H9 (cell line): ENCODE results near the gene PRTFDC1. TPM values are rescaled to one million over a fixed set of nuclear protein-coding genes. Genes with fewer than 3 reads are reported as not detected.

ENCODE experiments used
- DNase-seq: peaks from one replicate; pipeline ENCODE4 v3.0.0-alpha.2; 2017
- H2AFZ ChIP-seq: one replicate; pipeline ENCODE4 v1.6.1; 2013; ENCODE audit warnings: mild to moderate bottlenecking, low read length, control low read depth, moderate library complexity
- H2AK5ac ChIP-seq: 2 replicates; pipeline ENCODE4 v1.6.1; 2013; ENCODE audit warnings: low read length, control low read depth, mixed read lengths; ENCODE audit not compliant: insufficient read length
- H2BK120ac ChIP-seq: one replicate; pipeline ENCODE4 v1.6.1; 2013; ENCODE audit warnings: low read depth, mild to moderate bottlenecking, low read length, control low read depth, inconsistent platforms; ENCODE audit not compliant: poor library complexity, severe bottlenecking
- H2BK12ac ChIP-seq: 2 replicates; pipeline ENCODE4 v1.6.1; 2013; ENCODE audit warnings: low read length, control low read depth, mixed read lengths, low read depth; ENCODE audit not compliant: insufficient read length
- H2BK15ac ChIP-seq: 2 replicates; pipeline ENCODE4 v1.6.1; 2013; ENCODE audit warnings: low read depth, low read length, control low read depth
- H2BK20ac ChIP-seq: one replicate; pipeline ENCODE4 v1.6.1; 2013; ENCODE audit warnings: low read depth, mild to moderate bottlenecking, low read length, control low read depth, inconsistent platforms; ENCODE audit not compliant: poor library complexity, severe bottlenecking
- H2BK5ac ChIP-seq: 2 replicates; pipeline ENCODE4 v1.6.1; 2013; ENCODE audit warnings: low read length, control low read depth, mixed read lengths; ENCODE audit not compliant: insufficient read length
- H3K14ac ChIP-seq: 2 replicates; pipeline ENCODE4 v1.6.1; 2013; ENCODE audit warnings: low read length, control low read depth; ENCODE audit not compliant: insufficient read depth
- H3K18ac ChIP-seq: 2 replicates; pipeline ENCODE4 v1.6.1; 2013; ENCODE audit warnings: low read depth, mild to moderate bottlenecking, mixed read lengths, low read length, control low read depth; ENCODE audit not compliant: insufficient read length
- H3K23ac ChIP-seq: 2 replicates; pipeline ENCODE4 v1.6.1; 2013; ENCODE audit warnings: low read length, control low read depth, mixed read lengths, low read depth; ENCODE audit not compliant: insufficient read length
- H3K23me2 ChIP-seq: 2 replicates; pipeline ENCODE4 v1.6.1; 2013; ENCODE audit warnings: low read depth, mild to moderate bottlenecking, mixed read lengths, low read length, control low read depth; ENCODE audit not compliant: insufficient read length, poor library complexity, severe bottlenecking
- H3K27ac ChIP-seq: 2 replicates; pipeline ENCODE4 v1.5.1; 2013; ENCODE audit warnings: low read length, control low read depth, mixed read lengths, low read depth; ENCODE audit not compliant: insufficient read length
- H3K27me3 ChIP-seq: 2 replicates; pipeline ENCODE4 v1.6.1; 2013; ENCODE audit warnings: low read length, control low read depth, inconsistent platforms; ENCODE audit not compliant: insufficient read depth
- H3K4ac ChIP-seq: 2 replicates; pipeline ENCODE4 v1.6.1; 2013; ENCODE audit warnings: low read depth, mild to moderate bottlenecking, control low read depth, inconsistent platforms, low read length, moderate library complexity
- H3K4me1 ChIP-seq: 2 replicates; pipeline ENCODE4 v1.6.1; 2013; ENCODE audit warnings: low read length, control low read depth, inconsistent platforms; ENCODE audit not compliant: insufficient read depth
- H3K4me2 ChIP-seq: 2 replicates; pipeline ENCODE4 v1.6.1; 2013; ENCODE audit warnings: low read length, control low read depth, mixed read lengths; ENCODE audit not compliant: insufficient read length, insufficient read depth
- H3K56ac ChIP-seq: 2 replicates; pipeline ENCODE4 v1.6.1; 2013; ENCODE audit warnings: low read depth, mild to moderate bottlenecking, mixed read lengths, low read length, control low read depth; ENCODE audit not compliant: insufficient read length
- H3K79me1 ChIP-seq: 2 replicates; pipeline ENCODE4 v1.6.1; 2013; ENCODE audit warnings: low read depth, mild to moderate bottlenecking, moderate library complexity, low read length, control low read depth, inconsistent platforms; ENCODE audit not compliant: insufficient read depth, poor library complexity, severe bottlenecking
- H3K79me2 ChIP-seq: 2 replicates; pipeline ENCODE4 v1.6.1; 2013; ENCODE audit warnings: low read length, control low read depth, inconsistent platforms; ENCODE audit not compliant: insufficient read depth
- H3K9ac ChIP-seq: 2 replicates; pipeline ENCODE4 v1.6.1; 2013; ENCODE audit warnings: low read length, control low read depth, mixed read lengths; ENCODE audit not compliant: insufficient read length; ENCODE audit errors: extremely low read depth
- H3K9me3 ChIP-seq: one replicate; pipeline ENCODE4 v1.6.1; 2013; ENCODE audit warnings: low read depth, low read length, inconsistent platforms; ENCODE audit not compliant: control insufficient read depth
- H3T11ph ChIP-seq: one replicate; pipeline ENCODE4 v1.6.1; 2013; ENCODE audit warnings: mild to moderate bottlenecking, low read length, control low read depth, inconsistent platforms
- H4K20me1 ChIP-seq: one replicate; pipeline ENCODE4 v1.6.1; 2013; ENCODE audit not compliant: control insufficient read depth, insufficient read length, insufficient read depth
- H4K5ac ChIP-seq: 2 replicates; pipeline ENCODE4 v1.6.1; 2013; ENCODE audit warnings: low read depth, mild to moderate bottlenecking, mixed read lengths, low read length, control low read depth; ENCODE audit not compliant: insufficient read length
- H4K8ac ChIP-seq: replicated peaks from 2 replicates; pipeline ENCODE4 v1.6.1; 2013; ENCODE audit warnings: low read length, control low read depth, mixed read lengths, low read depth; ENCODE audit not compliant: insufficient read length
- H4K91ac ChIP-seq: 2 replicates; pipeline ENCODE4 v1.6.1; 2013; ENCODE audit warnings: low read depth, mild to moderate bottlenecking, moderate library complexity, mixed read lengths, low read length, control low read depth; ENCODE audit not compliant: insufficient read length
- H3K27ac Mint-ChIP-seq, 3 experiments: 2 replicates in 2 of 3; 3 replicates in 1 of 3; pipeline ENCODE4 v1.8.0; 2020 to 2021; ENCODE audit warnings: mixed read lengths in 3 of 3, mild to moderate bottlenecking in 1 of 3, moderate library complexity in 1 of 3
- H3K27me3 Mint-ChIP-seq: 2 replicates; pipeline ENCODE4 v1.8.0; 2021; ENCODE audit warnings: low read depth, mild to moderate bottlenecking, moderate library complexity, mixed read lengths
- H3K36me3 Mint-ChIP-seq, 3 experiments: 2 replicates in 2 of 3; 3 replicates in 1 of 3; pipeline ENCODE4 v1.8.0; 2020 to 2021; ENCODE audit warnings: low read depth in 3 of 3, mixed read lengths in 3 of 3; ENCODE audit not compliant: insufficient read depth in 1 of 3
- H3K4me1 Mint-ChIP-seq, 2 experiments: 2 replicates each; pipeline ENCODE4 v1.8.0; 2020; ENCODE audit warnings: mixed read lengths in 2 of 2
- H3K4me3 Mint-ChIP-seq, 2 experiments: 2 replicates in 1 of 2; 3 replicates in 1 of 2; pipeline ENCODE4 v1.8.0; 2020 to 2021; ENCODE audit warnings: mild to moderate bottlenecking in 2 of 2, mixed read lengths in 2 of 2, moderate library complexity in 1 of 2
- H3K9me3 Mint-ChIP-seq, 2 experiments: 2 replicates in 1 of 2; 3 replicates in 1 of 2; pipeline ENCODE4 v1.8.0; 2020; ENCODE audit warnings: mild to moderate bottlenecking in 2 of 2, mixed read lengths in 2 of 2, moderate library complexity in 1 of 2
- WGBS: extraction: QIAGEN DNeasy Blood & Tissue Kit; methylation state at CpG from one replicate; pipeline ENCODE4 v1.1.7; 2013; ENCODE audit warnings: missing lambda C conversion rate, low lambda C conversion rate, mixed read lengths; ENCODE audit not compliant: insufficient read length; ENCODE audit errors: extremely low coverage; 5-methylcytosine and 5-hydroxymethylcytosine counted together
- total RNA-seq: library from RNA; stranded (reverse); gene quantifications from 2 replicates; pipeline ENCODE4 v1.2.1, GENCODE V29; 2021
- TF ChIP-seq, protein P1 (sequence below): fragments of 200-600 bp; sonication (generic); conservative IDR thresholded peaks from 3 replicates; pipeline ENCODE4 v1.8.0; 2021; ENCODE audit warnings: antibody characterized with exemption, mild to moderate bottlenecking

PRTFDC1 gene
- total RNA-seq, 1 experiment from 2014 or later: 7.5 TPM

DNA sequence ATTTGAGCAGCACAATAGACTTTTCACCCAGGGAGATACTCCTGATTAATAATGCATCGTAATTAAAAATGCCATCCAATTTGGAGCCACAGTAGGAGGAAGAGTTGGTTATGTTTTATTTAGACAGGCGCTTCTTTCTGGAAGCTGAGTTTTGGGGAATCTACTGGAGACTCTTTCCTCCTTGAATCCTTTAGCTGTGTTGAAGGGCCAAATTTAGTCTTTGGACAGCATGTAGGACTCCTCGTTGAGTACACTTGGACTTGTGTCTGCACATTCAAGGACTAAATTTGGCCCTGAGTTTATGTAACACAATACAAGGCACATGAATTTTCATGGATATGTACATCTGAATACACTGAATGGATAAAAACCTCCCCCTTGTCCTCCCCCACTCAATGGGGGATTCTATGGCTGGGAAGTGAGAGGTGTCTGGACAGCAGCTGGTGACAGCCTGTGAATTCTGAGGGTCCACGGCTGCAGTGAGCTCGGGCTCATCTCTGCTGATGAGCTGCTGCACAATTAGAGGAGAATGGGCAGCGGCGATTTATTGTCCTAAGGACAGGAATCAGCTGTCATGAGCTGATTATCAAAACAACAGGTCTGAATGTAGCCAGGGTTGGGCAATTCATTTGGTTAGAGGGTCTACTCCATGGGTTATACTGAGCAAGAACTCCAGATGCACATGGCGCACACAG is 95.2 kb downstream of the PRTFDC1 start:
- Histone ChIP-seq H4K20me1 (no peaks in the 10 kb centered on the region), H3K4me1 (peaks cover 6% of the 10 kb centered on the region; the same call in 1 of the 2 replicates), H3K9ac (no peak overlapping the region), H3T11ph (no peak overlapping the region), H2BK120ac (no peak overlapping the region), H2AFZ (no peak overlapping the region), H3K9me3 (no peaks in the 10 kb centered on the region), H3K23ac (no peak overlapping the region), H3K27me3 (no peaks in the 10 kb centered on the region), H2BK15ac (no peak overlapping the region), H3K27ac (no peak overlapping the region), H3K79me1 (no peaks in the 10 kb centered on the region), H2BK20ac (no peak overlapping the region), H2BK12ac (no peak overlapping the region), H3K23me2 (no peaks in the 10 kb centered on the region), H3K79me2 (no peaks in the 10 kb centered on the region), H3K18ac (no peak overlapping the region), H4K5ac (no peak overlapping the region), H3K4ac (no peak overlapping the region), H3K14ac (no peak overlapping the region), H3K4me2 (no peak overlapping the region), H4K8ac (no peak overlapping the region), H4K91ac (no peak overlapping the region), H2AK5ac (no peak overlapping the region), H3K56ac (no peak overlapping the region), H2BK5ac (no peak overlapping the region)
- TF ChIP-seq, protein P1, sequence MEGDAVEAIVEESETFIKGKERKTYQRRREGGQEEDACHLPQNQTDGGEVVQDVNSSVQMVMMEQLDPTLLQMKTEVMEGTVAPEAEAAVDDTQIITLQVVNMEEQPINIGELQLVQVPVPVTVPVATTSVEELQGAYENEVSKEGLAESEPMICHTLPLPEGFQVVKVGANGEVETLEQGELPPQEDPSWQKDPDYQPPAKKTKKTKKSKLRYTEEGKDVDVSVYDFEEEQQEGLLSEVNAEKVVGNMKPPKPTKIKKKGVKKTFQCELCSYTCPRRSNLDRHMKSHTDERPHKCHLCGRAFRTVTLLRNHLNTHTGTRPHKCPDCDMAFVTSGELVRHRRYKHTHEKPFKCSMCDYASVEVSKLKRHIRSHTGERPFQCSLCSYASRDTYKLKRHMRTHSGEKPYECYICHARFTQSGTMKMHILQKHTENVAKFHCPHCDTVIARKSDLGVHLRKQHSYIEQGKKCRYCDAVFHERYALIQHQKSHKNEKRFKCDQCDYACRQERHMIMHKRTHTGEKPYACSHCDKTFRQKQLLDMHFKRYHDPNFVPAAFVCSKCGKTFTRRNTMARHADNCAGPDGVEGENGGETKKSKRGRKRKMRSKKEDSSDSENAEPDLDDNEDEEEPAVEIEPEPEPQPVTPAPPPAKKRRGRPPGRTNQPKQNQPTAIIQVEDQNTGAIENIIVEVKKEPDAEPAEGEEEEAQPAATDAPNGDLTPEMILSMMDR: no peak
- Mint-ChIP-seq H3K36me3 (no peaks in the 10 kb centered on the region), H3K4me1 (peaks cover 24 to 28% of the 10 kb centered on the region in 2 experiments), H3K27ac (peak overlapping the region in 1 of 3 experiments; percentile 94; a peak in 1 of 7 replicates), H3K4me3 (no peak overlapping the region), H3K27me3 (no peaks in the 10 kb centered on the region), H3K9me3 (no peaks in the 10 kb centered on the region)
- DNase-seq: no peak
- WGBS: no CpG with 5 or more reads among the region's 8 CpGs
